GM18519 (cell line): ENCODE measurements around the gene LOXL1.

ENCODE experiments used
- ATAC-seq: cut with Tn5 transposase; IDR thresholded peaks from one replicate; pipeline ENCODE4 v1.9.1; 2021; ENCODE audit warnings: mild to moderate bottlenecking, moderate library complexity; ENCODE audit not compliant: unreplicated experiment, low FRiP score

LOXL1 gene

GRCh38 chr15:73926219-73927002, at the start of gene LOXL1:
Gene LOXL1 (plus strand): TSS chr15:73926462. CDS start chr15:73926784, 322 bp downstream.
- ATAC-seq: no peak

GRCh38 chr15:73879426-73879825, 46.8 kb upstream of the LOXL1 start:
- ATAC-seq: no peak

GRCh38 chr15:73881579-73882320, 44.5 kb upstream of the LOXL1 start:
- no peak for ATAC-seq

DNA sequence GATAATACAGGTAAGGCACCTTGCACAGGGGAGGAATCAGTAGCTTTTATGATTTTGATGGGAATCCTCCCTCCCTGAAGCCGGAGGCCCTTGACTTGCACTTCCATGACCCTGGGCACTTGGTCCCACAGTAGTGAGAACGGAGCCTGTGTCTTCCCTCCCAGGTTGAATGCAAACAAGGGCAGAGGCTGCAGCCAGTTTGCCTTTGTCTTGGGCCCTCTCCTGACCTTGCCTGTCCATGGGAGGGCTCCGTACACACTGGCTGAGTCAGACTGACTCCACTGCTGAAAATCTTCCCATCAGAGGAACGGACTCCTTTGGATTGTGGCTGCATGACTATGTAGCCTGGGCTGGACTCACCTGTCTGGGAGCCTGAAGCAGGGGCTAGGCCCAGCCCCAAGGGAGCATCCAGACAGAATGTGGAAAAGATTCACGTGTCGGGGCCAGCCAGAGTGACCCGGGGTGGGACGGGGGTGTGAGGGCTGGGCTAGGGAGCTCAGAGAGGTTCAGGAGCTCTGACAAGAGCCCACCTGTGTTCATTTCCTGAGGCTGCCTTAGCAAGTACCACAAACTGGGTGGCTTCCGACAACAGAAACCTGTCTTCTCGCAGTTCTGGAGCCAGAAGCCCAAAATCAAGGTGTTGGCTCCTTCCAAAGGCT, 43.4 kb upstream of the LOXL1 start:
- no peak for ATAC-seq

DNA sequence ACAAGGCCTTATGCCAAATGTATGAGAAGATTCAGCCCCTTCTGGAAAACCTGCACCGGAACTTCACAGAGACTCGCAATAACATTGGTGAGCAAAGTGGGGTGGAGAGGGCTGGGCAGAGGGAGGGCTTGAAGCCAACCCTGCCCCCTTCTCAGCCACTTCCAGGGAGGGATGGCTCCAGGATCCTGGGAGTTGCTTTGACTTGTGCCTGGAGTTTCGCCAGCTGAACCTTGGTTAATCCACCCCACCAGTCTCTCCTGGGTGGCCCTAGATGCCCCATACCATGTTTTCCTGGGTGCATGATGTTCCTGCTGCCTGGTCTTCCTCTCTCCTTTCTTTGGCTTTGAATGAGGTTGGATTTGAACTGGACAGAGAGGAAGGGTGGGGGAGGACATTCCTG, 42.1 kb upstream of the LOXL1 start:
- no peak for ATAC-seq

GRCh38 chr15:73885954-73886700, 40.1 kb upstream of the LOXL1 start:
- no peak for ATAC-seq

DNA sequence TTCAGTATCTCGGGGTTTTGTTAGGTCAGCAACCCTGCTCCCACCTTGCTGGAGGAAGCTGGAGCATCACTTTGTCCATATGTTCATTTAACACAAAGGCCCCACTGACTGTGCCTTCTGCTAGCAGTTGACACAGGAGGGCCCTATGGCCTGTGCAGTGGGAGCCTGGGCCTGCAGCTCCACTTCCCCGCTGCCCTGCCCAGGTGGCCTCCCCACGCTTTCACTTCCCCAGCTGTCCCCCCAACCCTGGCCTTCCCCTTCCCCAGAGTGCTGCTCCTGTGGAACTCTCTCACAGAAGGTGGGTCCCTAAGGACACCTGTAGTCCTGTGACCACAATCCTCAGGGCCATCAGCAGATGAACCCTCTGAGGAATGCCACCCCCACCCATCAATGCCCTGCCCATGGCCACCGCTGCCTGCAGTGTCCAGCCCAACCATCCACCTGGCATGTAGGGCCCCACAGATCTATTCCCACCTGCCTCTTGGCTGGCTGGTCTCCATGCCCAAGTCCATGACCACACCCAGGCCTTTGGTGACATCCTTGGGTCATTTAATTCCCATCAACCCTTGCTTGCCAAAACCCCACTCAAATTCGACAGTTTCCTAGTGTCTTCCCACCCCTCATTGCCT, 39.4 kb upstream of the LOXL1 start:
- no peak for ATAC-seq

DNA sequence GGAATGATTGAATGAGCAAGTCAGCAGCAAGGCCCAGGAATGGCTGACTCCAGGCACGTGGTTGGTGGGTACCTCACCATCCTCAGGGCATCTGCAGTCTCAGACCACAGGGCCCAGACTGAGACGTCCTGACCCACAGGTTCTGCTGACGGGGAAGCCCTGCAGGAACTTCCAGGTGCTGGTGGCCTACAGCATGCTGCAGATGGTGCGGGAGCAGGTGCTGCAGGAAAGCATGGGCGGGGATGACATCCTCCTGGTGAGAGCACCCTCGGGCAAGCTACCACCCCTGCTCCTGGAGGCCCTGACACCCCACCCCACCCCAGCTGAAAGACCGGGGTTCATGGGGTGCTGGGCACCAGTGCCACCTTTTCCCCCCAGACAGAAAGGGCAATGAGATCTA, 38.8 kb upstream of the LOXL1 start:
- no peak for ATAC-seq

GRCh38 chr15:73888224-73889041, 37.8 kb upstream of the LOXL1 start:
- no peak for ATAC-seq

DNA sequence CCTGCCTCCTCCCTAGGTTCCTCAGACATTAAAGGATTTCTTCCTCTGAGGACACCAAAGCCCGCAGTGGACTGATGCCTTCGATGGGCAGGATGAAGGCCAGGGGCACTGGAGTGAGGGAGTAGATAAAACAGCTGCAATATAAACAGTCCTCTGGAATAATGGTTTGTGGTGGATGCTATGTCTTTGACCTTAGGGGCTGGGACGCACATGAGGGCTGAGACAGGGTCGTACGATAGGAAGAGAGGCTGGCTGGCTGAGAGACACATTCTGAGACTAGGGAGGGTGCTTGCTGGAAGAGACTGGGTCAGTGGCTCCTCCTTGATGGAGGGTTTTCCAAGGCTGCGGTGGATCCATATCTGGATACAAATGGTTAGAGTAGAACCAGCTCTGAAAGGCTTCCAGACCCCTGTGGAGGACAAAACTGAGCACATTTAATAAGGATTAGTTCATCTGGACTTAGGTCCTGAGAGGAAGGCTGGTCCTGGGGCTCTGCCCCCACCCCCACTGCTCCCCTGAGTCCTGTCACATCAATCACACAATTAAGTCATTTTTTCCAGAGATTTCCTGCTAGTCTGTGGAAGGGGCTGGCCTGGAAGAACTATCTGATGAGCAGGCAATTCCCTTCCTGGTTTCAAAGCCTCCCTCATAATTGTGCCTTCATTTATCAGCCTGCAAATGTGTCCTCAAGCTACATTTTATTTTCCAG, 37.1 kb upstream of the LOXL1 start:
- no peak for ATAC-seq

- ATAC-seq: no peak
Observed at GRCh38 chr15:73889762-73890124, 36.5 kb upstream of the LOXL1 start.

GRCh38 chr15:73891328-73892315, 34.6 kb upstream of the LOXL1 start:
- ATAC-seq: no peak

DNA sequence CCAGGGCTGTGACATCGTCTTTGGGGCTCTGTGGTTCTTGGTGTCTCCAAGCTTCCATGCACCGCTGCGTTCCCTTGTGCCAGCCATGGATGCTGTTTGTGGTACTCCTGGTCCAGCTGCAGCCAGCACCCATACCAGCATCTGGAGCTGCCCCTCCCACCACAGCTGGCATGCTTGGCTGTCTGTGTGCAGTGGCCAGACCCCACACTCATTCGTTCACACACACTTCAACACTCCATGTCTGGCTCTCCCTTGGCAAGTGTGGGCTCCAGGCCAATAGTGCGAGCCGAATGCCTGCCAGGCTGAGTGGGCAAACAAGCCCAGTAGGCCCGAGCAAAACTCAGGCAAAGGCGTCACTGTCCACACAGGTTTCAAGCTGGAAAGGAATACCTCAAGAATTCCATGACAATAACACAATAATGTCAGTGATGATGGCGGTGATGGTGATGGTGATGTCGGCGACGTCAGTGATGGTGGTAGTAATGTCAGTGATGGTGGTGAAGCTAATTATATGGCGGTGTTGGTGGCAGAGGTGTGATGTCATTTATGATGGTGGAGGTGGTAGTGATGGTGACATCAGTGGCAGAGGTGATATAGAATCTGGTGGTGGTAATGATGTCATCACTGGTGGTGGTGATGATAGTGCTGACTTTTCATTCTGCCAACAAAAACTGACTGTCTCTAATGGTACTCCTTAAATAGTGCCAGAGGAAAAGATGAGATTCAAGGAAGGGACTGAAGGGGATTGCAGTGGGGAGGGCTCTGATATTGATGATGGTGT, 33.6 kb upstream of the LOXL1 start:
- ATAC-seq: no peak

- no peak for ATAC-seq
Observed at GRCh38 chr15:73894133-73894814, 32.0 kb upstream of the LOXL1 start.

DNA sequence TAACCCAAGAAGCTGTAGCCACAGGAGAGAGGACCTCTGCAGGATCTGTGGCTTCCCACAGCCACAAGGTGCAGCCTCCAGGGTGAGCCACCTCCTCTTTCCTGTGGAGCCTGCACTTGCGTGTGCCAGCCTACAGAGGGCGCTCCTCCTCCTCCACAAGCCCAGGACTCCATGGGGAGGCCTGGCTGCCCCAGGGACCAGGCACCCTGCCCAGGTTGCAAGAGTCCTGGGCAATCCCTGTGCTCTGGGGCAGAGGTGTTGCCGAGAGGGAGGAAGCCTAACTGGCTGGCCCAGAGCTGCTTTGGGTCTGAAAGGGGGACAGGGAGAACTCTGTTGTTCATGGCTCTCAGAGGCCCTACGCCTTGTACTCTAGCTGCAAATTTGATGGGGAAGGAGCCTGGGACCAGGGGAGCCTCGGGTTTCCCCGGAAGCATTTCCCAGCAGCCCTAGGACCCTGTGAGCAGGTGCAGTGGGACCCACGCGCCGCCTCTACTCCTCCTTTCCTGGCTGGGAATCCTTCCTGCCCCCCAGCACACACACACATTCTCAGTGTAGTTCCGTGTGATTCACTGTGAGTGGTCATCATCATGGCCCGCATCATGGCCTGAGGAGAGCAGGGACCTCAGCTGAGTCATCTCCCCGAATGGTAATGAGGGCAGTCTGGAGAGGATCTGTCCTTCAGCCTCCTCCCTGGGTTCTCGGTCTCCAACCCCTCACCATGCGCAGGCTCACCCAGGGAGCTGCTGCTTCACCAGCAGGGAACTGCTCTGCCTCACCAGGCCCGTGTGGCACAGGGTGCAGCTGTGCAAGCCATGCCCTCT, 28.6 kb upstream of the LOXL1 start:
- ATAC-seq: no peak
